Right ventricle myocardium inferior (tissue), 1 donor: ENCODE results near the gene IL26. TPM values are rescaled to one million over a fixed set of nuclear protein-coding genes. Genes with fewer than 3 reads are reported as not detected.

ENCODE experiments used
- ATAC-seq: fragments of 200-7000 bp; cut with Tn5 transposase; one replicate; pipeline ENCODE4 v1.9.1; 2020; ENCODE audit warnings: mild to moderate bottlenecking, moderate library complexity
- DNase-seq: peaks from one replicate; pipeline ENCODE4 v3.0.0; 2021; ENCODE audit errors: missing footprints
- intact Hi-C: fragments of 100-400 bp; cut with DNase I; formaldehyde crosslinking; loops from one replicate; pipeline ENCODE4 v1.11.0; 2022
- total RNA-seq: library from RNA; stranded (reverse); fragmentation: NEBNext Ultra II Directional; extraction: Animal tissue kit (Norgen Biotek cat#: 25700); gene quantifications from one replicate; pipeline ENCODE4 v1.2.1, GENCODE V29; 2021
- donor health status: DM: no; HTN: yes; CAD: no; lungs with severe emphysema.

Gene IL26
- total RNA-seq, 1 donor from 2014 or later: not detected

DNA sequence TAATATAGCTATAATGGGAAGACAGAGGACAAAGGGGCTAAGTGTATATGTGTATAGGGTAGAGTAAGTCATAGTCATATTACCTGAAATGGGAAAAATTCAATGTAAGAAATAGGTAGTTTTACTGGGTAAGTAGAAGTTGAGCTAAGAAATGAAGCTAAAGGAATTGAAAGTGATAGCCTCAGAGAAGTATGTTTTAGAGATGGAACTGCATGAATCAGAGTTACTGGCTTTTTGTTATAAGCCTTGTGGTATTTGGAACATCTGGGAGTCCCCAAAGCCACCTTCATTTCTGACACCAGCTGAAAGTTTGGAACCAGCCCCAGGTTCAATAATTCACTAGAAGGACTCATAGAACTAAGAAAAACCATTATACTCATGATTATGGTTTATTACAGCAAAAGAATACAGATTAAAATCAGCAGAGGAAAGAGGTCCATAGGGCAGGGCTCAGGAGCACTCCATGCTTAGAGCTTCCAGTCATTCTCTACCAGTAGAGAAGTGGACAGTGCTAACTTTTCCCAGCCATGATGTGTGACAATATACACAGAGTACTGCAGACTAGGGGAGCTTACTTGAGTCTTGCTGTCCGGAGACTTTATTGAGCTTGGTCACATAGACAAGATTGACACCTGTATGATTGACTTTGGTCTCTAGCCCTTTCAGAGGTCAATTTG lies 56.3 kb downstream of the IL26 start:
- intact Hi-C loops: no loop called here
- DNase-seq (no peak), ATAC-seq (no peak)

DNA sequence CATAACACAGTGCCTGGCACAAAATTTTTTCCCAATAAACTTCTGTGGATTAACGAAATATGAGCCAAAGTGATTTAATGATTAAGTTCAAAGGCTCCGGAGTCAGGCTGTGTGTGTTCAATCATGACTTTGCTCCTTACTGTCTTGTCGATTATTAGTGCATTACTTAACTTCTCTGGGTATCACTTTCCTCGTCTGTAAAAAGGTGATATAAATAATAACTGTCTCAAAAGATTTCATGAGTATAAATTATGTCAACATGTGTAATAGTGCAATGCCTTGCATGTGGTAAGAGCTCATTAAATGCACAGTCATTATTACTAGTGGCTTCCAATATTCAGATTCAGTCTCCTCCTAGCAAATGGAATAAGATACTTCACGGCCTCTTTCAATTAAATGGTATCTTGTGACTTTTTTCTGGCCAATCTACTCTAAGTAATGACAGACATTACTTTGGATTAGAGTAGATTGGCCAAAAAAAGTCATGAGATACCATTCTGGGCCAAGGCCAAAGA lies 59.2 kb downstream of the IL26 start:
- no peak for ATAC-seq
- intact Hi-C loops: no loop called here
- DNase-seq: no peak

DNA sequence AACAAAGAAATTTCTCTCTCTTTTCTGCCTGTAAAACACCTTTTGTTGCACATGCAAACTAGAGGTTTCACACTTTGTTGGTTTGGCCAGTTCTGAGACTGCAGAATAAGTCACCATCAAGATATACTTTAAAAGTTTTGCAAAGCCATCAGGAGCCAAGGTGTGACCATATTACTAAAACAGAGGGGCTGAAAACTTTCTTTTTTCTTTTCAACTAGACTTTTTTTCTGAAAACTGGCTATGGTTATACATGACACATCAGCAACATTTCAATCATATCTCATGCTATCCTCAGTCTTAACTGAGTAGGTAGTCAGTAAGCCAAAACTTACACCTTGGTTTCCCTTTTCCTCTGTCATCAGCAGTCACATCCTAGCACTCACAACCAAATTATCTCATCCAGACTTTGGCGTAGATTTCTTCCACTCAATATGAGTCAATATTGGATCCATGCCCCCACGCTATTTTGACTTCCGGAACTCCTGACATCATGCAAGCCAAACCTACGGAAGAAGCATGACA lies 62.0 kb downstream of the IL26 start:
- DNase-seq: no peak
- no peak for ATAC-seq
- intact Hi-C loops: no loop called here

DNA sequence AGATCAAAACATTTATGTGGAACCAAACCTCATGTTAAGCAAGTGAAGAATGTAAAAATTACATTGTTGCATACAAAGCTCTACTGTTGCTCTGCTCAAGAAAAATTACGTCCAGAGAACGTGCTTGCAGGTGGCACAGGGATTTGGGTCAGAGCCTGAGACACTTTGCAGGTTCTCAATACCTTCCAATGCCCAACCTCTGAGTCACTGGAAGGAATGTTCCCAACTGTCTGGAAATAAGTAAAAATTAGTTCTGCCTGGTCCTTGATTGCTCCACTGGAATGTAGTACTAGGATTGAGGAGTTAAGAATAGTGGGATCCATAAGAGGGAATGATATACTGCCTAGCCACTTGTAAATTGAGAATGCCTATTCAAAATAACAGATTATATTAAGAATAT lies 63.2 kb downstream of the IL26 start:
- ATAC-seq (no peak), DNase-seq (no peak)
- intact Hi-C loops: no loop called here

DNA sequence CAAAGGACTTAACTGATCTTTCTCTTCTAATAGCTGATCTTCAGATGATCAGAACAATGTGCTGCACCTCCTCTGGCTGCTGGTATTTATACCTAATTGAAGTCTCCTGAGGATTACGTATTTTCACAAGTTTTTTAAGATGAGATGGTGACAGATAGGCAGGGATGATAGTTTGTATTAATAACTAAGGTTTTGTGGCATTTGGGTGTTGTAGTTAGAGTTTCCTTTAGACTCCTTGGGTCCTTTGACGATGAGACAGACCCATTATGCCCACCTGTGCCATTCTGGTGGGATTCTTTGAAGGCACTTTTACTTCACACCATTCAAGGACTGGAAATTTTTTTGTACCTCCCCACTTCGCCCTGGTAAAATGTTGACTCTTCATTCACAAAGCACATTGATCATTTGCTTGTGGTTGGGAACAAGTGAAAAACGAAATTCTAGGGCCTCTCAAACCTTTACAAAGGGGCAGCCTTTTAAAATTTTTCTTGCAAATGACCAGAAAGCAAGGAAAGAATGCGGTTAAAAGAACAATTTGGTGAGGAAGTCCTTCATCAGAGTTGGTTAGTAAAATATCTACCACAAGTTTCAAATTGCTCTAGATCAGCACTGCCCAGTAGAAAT lies 65.8 kb downstream of the IL26 start, which contains the start of gene IFNG:
IFNG (minus strand) TSS at position 60 of the 624 bp plus-strand sequence. CDS start 125 bp downstream, outside the sequence.
- no peak for ATAC-seq
- intact Hi-C loops: no loop called here
- no peak for DNase-seq

DNA sequence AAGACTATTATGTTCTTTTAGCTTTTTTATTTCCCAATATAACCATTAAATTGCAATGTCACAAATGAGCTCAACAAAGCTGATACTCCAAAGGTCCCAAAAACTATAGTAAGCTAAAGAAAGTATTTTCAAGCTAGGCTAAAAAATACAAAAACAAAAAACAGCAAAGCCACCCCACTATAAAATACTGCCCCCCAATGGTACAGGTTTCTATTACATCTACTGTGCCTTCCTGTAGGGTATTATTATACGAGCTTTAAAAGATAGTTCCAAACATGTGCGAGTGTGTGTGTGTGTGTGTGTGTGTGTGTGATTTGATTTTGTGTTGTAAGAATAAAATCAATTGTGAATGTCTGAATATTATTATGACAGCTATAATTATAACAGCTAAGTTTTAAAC lies 67.2 kb downstream of the IL26 start:
- ATAC-seq (no peak), DNase-seq (no peak)
- intact Hi-C loops: no loop called here

DNA sequence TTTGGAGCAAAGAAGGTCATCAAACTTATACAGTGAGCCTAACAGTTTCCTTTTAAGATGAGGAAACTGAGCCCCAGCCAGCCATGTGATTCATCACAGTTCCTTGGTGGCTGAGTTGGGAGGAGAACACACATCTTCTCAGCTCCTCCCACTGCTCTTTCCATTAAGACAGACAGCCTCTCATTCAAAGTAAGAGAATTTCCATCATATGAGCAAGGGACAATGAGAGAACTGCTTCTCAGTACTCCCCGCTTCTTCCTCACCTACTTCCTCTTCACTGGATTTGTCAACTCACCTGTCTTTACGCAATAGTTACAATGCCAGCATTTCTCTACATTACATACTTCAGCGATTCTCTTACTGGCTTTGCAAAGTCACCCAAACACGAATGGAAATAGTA lies 68.2 kb downstream of the IL26 start:
- ATAC-seq (no peak), DNase-seq (no peak)
- intact Hi-C loops: no loop called here

DNA sequence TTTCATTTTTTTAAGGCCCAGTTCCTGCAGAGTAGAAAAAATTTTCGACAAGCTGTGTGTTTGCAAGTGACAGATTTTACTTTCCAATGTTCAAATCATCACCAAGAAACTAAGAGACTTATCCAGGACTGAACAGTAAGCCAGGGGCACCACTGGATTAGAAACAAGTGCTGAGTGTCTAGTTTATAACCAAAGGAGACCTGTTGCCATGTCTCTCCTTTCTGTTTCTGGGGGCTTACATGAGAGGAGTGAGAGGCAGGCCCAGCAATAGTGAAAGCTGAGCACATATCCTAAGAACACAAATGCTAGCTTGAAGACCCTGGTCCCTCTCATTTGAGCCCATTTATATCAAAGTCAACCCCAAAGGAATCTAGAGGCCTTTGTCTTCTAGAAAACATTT lies 69.0 kb downstream of the IL26 start:
- ATAC-seq (no peak), DNase-seq (no peak)
- intact Hi-C loops: no loop called here

DNA sequence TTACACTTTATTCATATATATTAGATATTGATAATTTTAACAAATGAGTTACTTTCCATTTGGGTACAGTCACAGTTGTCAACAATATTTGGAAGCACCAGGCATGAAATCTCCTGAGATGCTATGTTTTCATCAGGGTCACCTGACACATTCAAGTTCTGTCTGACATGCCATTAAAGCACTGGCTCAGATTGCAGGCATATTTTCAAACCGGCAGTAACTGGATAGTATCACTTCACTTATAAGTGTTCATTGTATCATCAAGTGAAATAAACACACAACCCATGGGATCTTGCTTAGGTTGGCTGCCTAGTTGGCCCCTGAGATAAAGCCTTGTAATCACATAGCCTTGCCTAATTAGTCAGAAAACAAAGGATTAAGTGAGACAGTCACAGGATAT lies 70.8 kb downstream of the IL26 start:
- no peak for ATAC-seq
- intact Hi-C loops: no loop called here

More for the DNA sequence above, 70.8 kb downstream of the IL26 start:
- DNase-seq: no peak

Other genes starting within 250 kb of the IL26 start
- not detected for gene IFNG-AS1, start 236.4 kb downstream of the IL26 start, total RNA-seq
- not detected for gene IFNG, start 66.1 kb downstream of the IL26 start, total RNA-seq
- gene IL22, start 27.8 kb upstream of the IL26 start, total RNA-seq: not detected
- 7.4 TPM for gene MDM1, start 106.6 kb upstream of the IL26 start, total RNA-seq